Measurements from ENCODE around the gene GIGYF2.

DNA sequence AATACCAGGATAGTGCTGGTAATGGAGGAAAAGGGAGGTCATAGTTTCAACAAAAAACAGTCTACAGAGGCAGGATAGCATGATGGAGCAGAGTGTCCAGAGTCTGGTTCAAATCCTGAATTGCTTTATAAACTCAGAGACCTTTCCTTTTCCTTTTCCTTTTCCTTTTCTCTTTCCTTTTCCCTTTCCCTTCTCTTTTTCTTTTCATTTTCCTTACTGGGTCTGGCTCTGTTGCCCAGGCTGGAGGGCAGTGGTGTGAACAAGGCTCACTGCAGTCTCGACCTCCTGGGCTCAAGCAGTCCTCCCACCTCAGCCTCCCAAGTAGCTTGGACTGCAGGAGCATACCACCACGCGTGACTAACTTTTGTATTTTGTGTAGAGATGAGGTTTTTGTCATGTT lies 31.7 kb downstream of the GIGYF2 start:
- no peak for TF ChIP-seq POLR2A (IDR thresholded peaks at IDR 0.05)
- TF ChIP-seq, protein P1, sequence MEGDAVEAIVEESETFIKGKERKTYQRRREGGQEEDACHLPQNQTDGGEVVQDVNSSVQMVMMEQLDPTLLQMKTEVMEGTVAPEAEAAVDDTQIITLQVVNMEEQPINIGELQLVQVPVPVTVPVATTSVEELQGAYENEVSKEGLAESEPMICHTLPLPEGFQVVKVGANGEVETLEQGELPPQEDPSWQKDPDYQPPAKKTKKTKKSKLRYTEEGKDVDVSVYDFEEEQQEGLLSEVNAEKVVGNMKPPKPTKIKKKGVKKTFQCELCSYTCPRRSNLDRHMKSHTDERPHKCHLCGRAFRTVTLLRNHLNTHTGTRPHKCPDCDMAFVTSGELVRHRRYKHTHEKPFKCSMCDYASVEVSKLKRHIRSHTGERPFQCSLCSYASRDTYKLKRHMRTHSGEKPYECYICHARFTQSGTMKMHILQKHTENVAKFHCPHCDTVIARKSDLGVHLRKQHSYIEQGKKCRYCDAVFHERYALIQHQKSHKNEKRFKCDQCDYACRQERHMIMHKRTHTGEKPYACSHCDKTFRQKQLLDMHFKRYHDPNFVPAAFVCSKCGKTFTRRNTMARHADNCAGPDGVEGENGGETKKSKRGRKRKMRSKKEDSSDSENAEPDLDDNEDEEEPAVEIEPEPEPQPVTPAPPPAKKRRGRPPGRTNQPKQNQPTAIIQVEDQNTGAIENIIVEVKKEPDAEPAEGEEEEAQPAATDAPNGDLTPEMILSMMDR (IDR thresholded peaks at IDR 0.05) = no peak
